H7 (cell line): ENCODE results near the gene TMEM129. TPM values are rescaled to one million over a fixed set of nuclear protein-coding genes. Genes with fewer than 3 reads are reported as not detected.

Experiments used
- DNase-seq: peaks from one replicate; pipeline ENCODE4 v3.0.0; 2012
- H3K27me3 ChIP-seq: 2 replicates; pipeline ENCODE4 v1.6.0; 2011; ENCODE audit warnings: mild to moderate bottlenecking, low read length; ENCODE audit not compliant: control insufficient read depth, insufficient read depth
- H3K36me3 ChIP-seq: replicated peaks from 2 replicates; pipeline ENCODE4 v1.5.1; 2011; ENCODE audit warnings: low read length; ENCODE audit not compliant: control insufficient read depth, insufficient read depth
- H3K4me3 ChIP-seq: 2 replicates; pipeline ENCODE4 v1.5.1; 2011; ENCODE audit warnings: low read depth, mild to moderate bottlenecking, control low read depth, low read length, moderate library complexity; ENCODE audit not compliant: insufficient read depth
- total RNA-seq: library from RNA; depleted of rRNA; stranded (reverse); fragments of >200 nt; shearing (Covaris generic); gene quantifications from 2 replicates; pipeline ENCODE4 v1.2.3, GENCODE V29; 2014; rRNA removed

Gene TMEM129
- total RNA-seq, 1 experiment from 2014 or later: 69.7 TPM

DNA sequence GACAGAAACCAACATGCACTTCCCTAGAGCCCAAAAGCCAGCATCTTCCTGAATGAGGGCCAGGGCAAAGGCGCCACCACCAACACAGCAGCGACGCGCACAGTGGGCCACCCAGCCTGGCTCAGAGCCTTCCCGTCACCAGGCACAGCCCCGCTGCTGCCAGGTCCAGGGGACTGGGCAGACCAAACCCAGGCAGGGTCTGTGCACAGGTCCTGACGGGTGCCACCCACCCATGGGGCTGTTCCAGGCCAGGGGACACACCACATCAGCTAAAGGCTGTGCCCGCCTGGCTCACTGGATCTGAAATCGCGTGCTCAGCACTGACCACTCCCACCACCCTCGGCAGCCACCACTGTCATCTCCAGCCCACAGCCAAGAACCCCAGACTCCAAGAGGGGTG lies 50.8 kb downstream of the TMEM129 start:
- Histone ChIP-seq H3K27me3 (no peaks in the 10 kb centered on the region), H3K4me3 (no peak overlapping the region), H3K36me3 (no peaks in the 10 kb centered on the region)
- DNase-seq: peak; percentile 27

DNA sequence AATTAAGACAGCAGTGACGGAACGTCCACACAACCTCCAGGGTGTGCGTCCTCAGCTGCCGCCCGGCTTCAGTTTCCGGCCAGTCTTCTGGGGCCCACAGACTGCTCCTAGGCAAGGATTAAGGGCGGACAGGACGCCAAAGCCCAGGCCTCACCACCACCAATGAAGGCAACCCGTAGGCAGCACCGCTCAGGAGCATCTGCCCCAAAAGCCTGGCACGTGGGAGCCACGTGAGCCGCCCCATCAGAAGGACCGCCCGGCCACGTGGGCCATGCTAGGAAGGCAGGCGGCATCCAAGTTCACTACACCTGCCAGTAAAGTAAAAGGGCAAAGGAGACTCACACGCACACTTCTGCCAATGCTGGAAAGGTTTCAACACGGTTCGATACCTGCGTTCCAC lies 51.3 kb downstream of the TMEM129 start:
- peak; percentile 35 for DNase-seq
- H3K4me3 ChIP-seq: no peak overlapping the region
- no peaks in the 10 kb centered on the region for H3K27me3 ChIP-seq
- H3K36me3 ChIP-seq: no peaks in the 10 kb centered on the region

DNA sequence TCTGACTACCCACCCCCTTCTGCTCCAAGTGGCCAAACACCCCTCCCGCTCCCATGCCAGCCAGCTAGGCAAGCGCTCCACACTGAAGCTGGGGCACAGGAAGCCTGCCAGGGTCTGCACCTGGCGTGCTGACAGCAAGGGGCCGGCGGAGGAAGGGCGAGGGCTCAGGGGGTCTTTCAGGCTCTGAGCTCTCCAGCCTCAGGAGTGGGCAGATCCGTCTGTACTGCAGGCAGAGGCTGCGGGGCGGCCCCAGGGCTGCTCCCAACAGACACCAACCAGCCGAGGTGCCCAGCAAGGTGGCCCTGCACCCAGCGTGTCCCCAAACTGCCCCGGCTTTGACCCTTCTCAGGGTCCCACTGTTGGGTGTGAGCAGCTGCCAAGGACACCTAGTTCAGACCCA lies 51.9 kb downstream of the TMEM129 start:
- H3K4me3 ChIP-seq: no peak overlapping the region
- H3K36me3 ChIP-seq: no peaks in the 10 kb centered on the region
- H3K27me3 ChIP-seq: no peaks in the 10 kb centered on the region
- peak; percentile 44 for DNase-seq

DNA sequence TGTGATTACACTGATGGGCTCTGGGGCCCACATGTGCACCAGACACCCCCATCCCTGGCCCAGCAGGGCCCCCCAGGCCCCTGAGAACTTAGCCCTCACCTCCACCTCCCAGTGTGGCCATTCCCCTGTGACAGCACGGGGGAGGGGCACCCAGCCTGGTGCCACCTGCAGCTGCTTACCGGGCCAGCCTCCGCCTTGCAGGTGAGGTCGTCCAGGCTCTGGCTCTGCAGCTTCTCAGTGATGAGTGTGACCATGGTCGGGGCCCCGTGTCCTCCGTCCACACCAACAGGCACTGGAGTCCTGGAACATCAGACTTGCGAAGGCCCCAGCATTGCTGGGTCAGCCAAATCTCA lies 52.7 kb downstream of the TMEM129 start:
- Histone ChIP-seq H3K36me3 (no peaks in the 10 kb centered on the region), H3K27me3 (no peaks in the 10 kb centered on the region), H3K4me3 (no peak overlapping the region)
- peak; percentile 71 for DNase-seq

DNA sequence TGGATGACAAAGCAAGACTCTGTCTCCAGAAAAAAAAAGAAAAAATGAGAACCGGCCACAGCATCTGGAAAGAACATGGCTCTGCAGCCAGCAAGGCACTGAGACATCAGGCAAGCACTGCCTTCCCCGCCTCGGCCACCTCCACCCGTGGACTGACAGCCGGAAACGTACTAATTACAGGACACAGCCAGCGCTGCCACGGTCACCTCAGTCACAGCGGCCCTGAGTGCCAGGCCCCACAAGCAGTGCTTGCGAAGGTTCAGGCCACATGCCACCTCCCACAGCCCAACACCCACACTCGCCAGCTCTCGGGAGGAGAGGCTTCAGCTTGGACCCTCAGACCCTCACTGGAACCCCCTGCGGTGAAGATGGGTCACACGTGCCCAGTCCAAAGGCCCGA lies 53.9 kb downstream of the TMEM129 start:
- no peak overlapping the region for H3K4me3 ChIP-seq
- no peaks in the 10 kb centered on the region for H3K27me3 ChIP-seq
- H3K36me3 ChIP-seq: no peaks in the 10 kb centered on the region; the same call in 1 of the 2 replicates
- peak; percentile 43 for DNase-seq

DNA sequence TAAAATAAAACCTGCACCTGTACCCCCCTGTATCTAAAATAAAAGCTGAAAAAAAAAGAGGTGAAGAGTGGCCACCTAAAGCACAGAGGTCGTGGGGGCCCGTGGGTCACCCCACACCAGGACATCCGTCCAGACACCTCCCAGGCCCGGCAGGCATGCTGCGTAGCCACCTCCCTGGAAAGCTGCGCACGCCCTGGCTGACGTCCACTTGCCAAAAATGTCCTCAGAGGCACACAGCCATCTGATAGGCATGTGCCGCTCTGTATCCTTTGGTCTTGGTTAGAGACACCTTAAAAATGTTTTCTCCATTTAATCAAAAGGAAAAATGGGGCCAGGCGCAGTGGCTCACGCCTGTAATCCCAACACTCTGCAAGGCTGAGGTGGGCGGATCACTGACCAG lies 54.7 kb downstream of the TMEM129 start:
- no peak for DNase-seq
- H3K27me3 ChIP-seq: no peaks in the 10 kb centered on the region
- no peak overlapping the region for H3K4me3 ChIP-seq
- H3K36me3 ChIP-seq: no peaks in the 10 kb centered on the region; the same call in 1 of the 2 replicates

Other genes starting within 250 kb of the TMEM129 start
- gene FAM53A, start 37.0 kb downstream of the TMEM129 start, total RNA-seq: 7.4 and 24.5 TPM in 2 replicates
- gene SLBP, start 9.0 kb downstream of the TMEM129 start, total RNA-seq: 75.3 and 82.2 TPM in 2 replicates
- 54.0 and 69.0 TPM in 2 replicates for gene TACC3, start 198 bp upstream of the TMEM129 start, total RNA-seq
- 37.5 and 43.6 TPM in 2 replicates for gene FGFR3, start 72.0 kb upstream of the TMEM129 start, total RNA-seq
- 68.8 and 80.5 TPM in 2 replicates for gene LETM1, start 134.8 kb upstream of the TMEM129 start, total RNA-seq
- gene NSD2, start 150.1 kb upstream of the TMEM129 start, total RNA-seq: 89.5 and 92.4 TPM in 2 replicates